Measurements from ENCODE around the gene GRK5. TPM values are rescaled to one million over a fixed set of nuclear protein-coding genes. Genes with fewer than 3 reads are reported as not detected.
A peak's percentile ranks its signal among the peaks of the same experiment; 100 is the strongest.

GRK5 gene
- total and polyA plus RNA-seq, 9 of the 15 experiments (the other 6 are each of a cell fraction or from before 2014, with no cell fraction given) = 0.46 to 0.83 (median 0.67) TPM; not detected in 2

GRCh38 chr10:119165171-119166117 lies 41.9 kb upstream of the GRK5 start, which contains the start of gene SFXN4 (continued):
- TF ChIP-seq CBX8 (IDR thresholded peaks at IDR 0.05; ENCODE audit: borderline replicate concordance, extremely low read depth, low read depth, low read length, poor library complexity, severe bottlenecking) (no peak), ZNF140 (CRISPR knock-in tag; IDR thresholded peaks at IDR 0.05) (no peak), NRF1 (conservative IDR thresholded peaks at IDR 0.05 in 1 of 2, IDR thresholded peaks at IDR 0.05 in 1 of 2) (peak; percentile 67 to 76; a peak in 3 of 4 replicates), TBP (optimal IDR thresholded peaks at IDR 0.05; ENCODE audit: low read depth, low read length) (peak; percentile 40), TAF7 (tag; IDR thresholded peaks at IDR 0.05) (0 out of 2 replicates have a peak, but pooled peaks have one; percentile 14), ZNF561 (CRISPR knock-in tag; conservative IDR thresholded peaks at IDR 0.05) (no peak), CREB5 (CRISPR knock-in tag; IDR thresholded peaks at IDR 0.05) (no peak), CBFA2T3 (IDR thresholded peaks at IDR 0.05) (peak; percentile 22; the same call in 1 of the 2 replicates), ZBTB17 (CRISPR knock-in tag; IDR thresholded peaks at IDR 0.05) (peak; percentile 30; the same call in 1 of the 2 replicates), CTBP1 (IDR thresholded peaks at IDR 0.05; ENCODE audit: borderline replicate concordance) (peak; percentile 50; the same call in 1 of the 2 replicates), EP400 (IDR thresholded peaks at IDR 0.05) (peak; percentile 99), SAP30 (IDR thresholded peaks at IDR 0.05; ENCODE audit: borderline replicate concordance, insufficient read depth, low read depth, low read length, poor library complexity, severe bottlenecking) (peak; percentile 49), EP300 (IDR thresholded peaks at IDR 0.05; ENCODE audit: low read length) (no peak), POLR2AphosphoS5 (IDR thresholded peaks at IDR 0.05; ENCODE audit: control insufficient read depth, insufficient read depth, low read depth, low read length) (peak; percentile 25; the same call in 1 of the 2 replicates), CGGBP1 (CRISPR knock-in tag; IDR thresholded peaks at IDR 0.05) (no peak), ZNF280B (CRISPR knock-in tag; IDR thresholded peaks at IDR 0.05) (no peak), CREM (IDR thresholded peaks at IDR 0.05; ENCODE audit: low read depth) (peak; percentile 48; the same call in 1 of the 2 replicates), XRCC5 (IDR thresholded peaks at IDR 0.05; ENCODE audit: low read depth, low read length) (no peak), KLF10 (CRISPR knock-in tag; IDR thresholded peaks at IDR 0.05) (no peak), FOXK2 (conservative IDR thresholded peaks at IDR 0.05 in 1 of 2, IDR thresholded peaks at IDR 0.05 in 1 of 2; ENCODE audit: low read depth in 2 of 2) (no peak), SMAD4 (CRISPR knock-in tag; conservative IDR thresholded peaks at IDR 0.05) (peak; percentile 59; the same call in 1 of the 2 replicates), TOE1 (IDR thresholded peaks at IDR 0.05; ENCODE audit: borderline replicate concordance) (no peak), TOE1 (CRISPR knock-in tag; IDR thresholded peaks at IDR 0.05; ENCODE audit: borderline replicate concordance, low read depth) (0 out of 2 replicates have a peak, but pooled peaks have one; percentile 40), CREBBP (IDR thresholded peaks at IDR 0.05; ENCODE audit: low read depth, low read length) (no peak)

Data from K562 (cell line).